OCI-LY7 (cell line): ENCODE data around the gene UBXN11. TPM values are rescaled to one million over a fixed set of nuclear protein-coding genes. Genes with fewer than 3 reads are reported as not detected.

ENCODE experiments used
- BruUV-seq: library from RNA; stranded (reverse); fragments of 400-500 nt; replicated peaks from 2 replicates; lab custom pipeline; 2021; lab: Mats Ljungman, UMichigan
- CTCF ChIA-PET: fragments of 300-600 bp; sonication (Branson Sonifier 250); formaldehyde crosslinking; loops from one replicate; lab custom pipeline; 2022; ENCODE audit warnings: antibody characterized with exemption; ENCODE audit not compliant: unreplicated experiment; lab: Charles Lee
- POLR2A ChIA-PET: fragments of 300-600 bp; sonication (Branson Sonifier 250); formaldehyde crosslinking; loops from one replicate; lab custom pipeline; 2022; ENCODE audit warnings: antibody characterized with exemption; lab: Charles Lee
- DNase-seq: peaks from one replicate; pipeline ENCODE4 v3.0.0-alpha.2; 2015; ENCODE audit warnings: low spot score
- H2AFZ ChIP-seq: fragments of 200-600 bp; sonication (generic), shearing (Covaris generic); 2 replicates; pipeline ENCODE4 v1.6.1; 2014; ENCODE audit warnings: mild to moderate bottlenecking, antibody characterized with exemption, low read length, moderate library complexity
- H3K27ac ChIP-seq: fragments of 200-600 bp; sonication (generic); 2 replicates; pipeline ENCODE4 v1.5.1; 2014; ENCODE audit warnings: mixed run types, low read depth, mild to moderate bottlenecking, moderate library complexity, low read length, inconsistent platforms; ENCODE audit not compliant: poor library complexity, severe bottlenecking
- H3K36me3 ChIP-seq: fragments of 200-600 bp; sonication (generic); 2 replicates; pipeline ENCODE4 v1.6.1; 2014; ENCODE audit warnings: mild to moderate bottlenecking, antibody characterized with exemption, low read length, moderate library complexity, mixed read lengths; ENCODE audit not compliant: insufficient read depth
- H3K4me1 ChIP-seq: fragments of 200-600 bp; sonication (generic); 2 replicates; pipeline ENCODE4 v1.5.1; 2014; ENCODE audit warnings: mild to moderate bottlenecking, low read length; ENCODE audit not compliant: insufficient read depth, poor library complexity, severe bottlenecking
- H3K4me2 ChIP-seq: fragments of 200-600 bp; sonication (generic); 2 replicates; pipeline ENCODE4 v1.6.1; 2014; ENCODE audit warnings: mild to moderate bottlenecking, low read length
- H3K4me3 ChIP-seq: fragments of 200-600 bp; sonication (generic); 2 replicates; pipeline ENCODE4 v1.5.1; 2014; ENCODE audit warnings: mild to moderate bottlenecking, low read depth, low read length; ENCODE audit not compliant: poor library complexity, severe bottlenecking
- H3K79me2 ChIP-seq: fragments of 200-600 bp; sonication (generic); 2 replicates; pipeline ENCODE4 v1.6.1; 2016; ENCODE audit warnings: low read depth, mild to moderate bottlenecking, low read length, moderate library complexity, mixed read lengths; ENCODE audit not compliant: insufficient read depth
- H3K9me2 ChIP-seq: fragments of 200-600 bp; sonication (generic); 2 replicates; pipeline ENCODE4 v1.6.1; 2016; ENCODE audit warnings: mild to moderate bottlenecking, low read length, mixed read lengths; ENCODE audit not compliant: insufficient read depth
- H3K9me3 ChIP-seq: fragments of 200-600 bp; sonication (generic); 2 replicates; pipeline ENCODE4 v1.6.1; 2014; ENCODE audit warnings: mild to moderate bottlenecking, mixed run types, low read length, mixed read lengths
- H4K20me1 ChIP-seq: fragments of 200-600 bp; sonication (generic); 2 replicates; pipeline ENCODE4 v1.6.1; 2014; ENCODE audit warnings: mild to moderate bottlenecking, antibody characterized with exemption, low read length, moderate library complexity, mixed read lengths; ENCODE audit not compliant: insufficient read depth
- CTCF ChIP-seq: fragments of 200-600 bp; sonication (generic); conservative IDR thresholded peaks from 2 replicates; pipeline ENCODE4 v1.5.1; 2014; ENCODE audit warnings: mild to moderate bottlenecking, antibody characterized with exemption, low read length, moderate library complexity, mixed read lengths
- EZH2phosphoT487 ChIP-seq: fragments of 200-600 bp; sonication (generic); IDR thresholded peaks from 2 replicates; pipeline ENCODE4 v1.6.1; 2018; ENCODE audit warnings: low read depth, borderline replicate concordance, mild to moderate bottlenecking, mixed run types, antibody characterized with exemption, low read length, moderate library complexity, mixed read lengths
- intact Hi-C: fragments of 100-400 bp; cut with micrococcal nuclease; formaldehyde crosslinking; loops from one replicate; pipeline ENCODE4 v1.10.0; 2022; ENCODE audit not compliant: unreplicated experiment
- total RNA-seq, 2 experiments: library from RNA; depleted of rRNA in 1 of 2; stranded (reverse); fragments of >200 nt in 1 of 2; shearing (Covaris generic) in 1 of 2; gene quantifications; 2 replicates each; pipeline ENCODE4 v1.2.3, GENCODE V29; 2014 to 2022

UBXN11 gene
- total RNA-seq, 2 experiments from 2014 or later: 75.8 to 111 TPM

GRCh38 chr1:26297791-26298124 lies 8.7 kb downstream of the UBXN11 start:
- no TSS peak for BruUV-seq
- intact Hi-C loops: no loop called here
- no peak overlapping the region for H3K4me3 ChIP-seq
- no peak overlapping the region for H3K4me2 ChIP-seq
- DNase-seq: no peak
- H4K20me1 ChIP-seq: no peaks in the 10 kb centered on the region
- H3K27ac ChIP-seq: peak overlapping the region; percentile 11
- ChIA-PET CTCF (no interaction called here), POLR2A (interaction anchor here (0.6 to 2.4 kb wide), 2 partner anchors 18 to 857 kb away, joined by 3 to 13 read pairs; partner anchors contain the start of gene SLC9A1)
- H3K79me2 ChIP-seq: peaks cover 3% of the 10 kb centered on the region; the same call in 1 of the 2 replicates
- TF ChIP-seq CTCF: no peak
- TF ChIP-seq EZH2phosphoT487: no peak
- no peaks in the 10 kb centered on the region for H3K9me3 ChIP-seq
- H3K36me3 ChIP-seq: peaks cover 65% of the 10 kb centered on the region
- no peak overlapping the region for H2AFZ ChIP-seq
- H3K9me2 ChIP-seq: no peaks in the 10 kb centered on the region
- H3K4me1 ChIP-seq: peaks cover 48% of the 10 kb centered on the region

GRCh38 chr1:26297057-26297790 lies 9.2 kb downstream of the UBXN11 start:
- BruUV-seq: no TSS peak
- intact Hi-C loops: no loop called here
- ChIA-PET POLR2A (interaction anchor here (0.6 to 2.4 kb wide), 3 partner anchors 18 to 858 kb away, joined by 3 to 13 read pairs (median 3); partner anchors contain the start of genes CD52 and SLC9A1), CTCF (no interaction called here)
- H4K20me1 ChIP-seq: no peaks in the 10 kb centered on the region
- TF ChIP-seq EZH2phosphoT487: no peak
- TF ChIP-seq CTCF: no peak
- H3K4me2 ChIP-seq: no peak overlapping the region
- no peak overlapping the region for H3K27ac ChIP-seq
- H3K36me3 ChIP-seq: peaks cover 64% of the 10 kb centered on the region
- H3K9me2 ChIP-seq: no peaks in the 10 kb centered on the region
- no peak overlapping the region for H3K4me3 ChIP-seq
- H3K9me3 ChIP-seq: no peaks in the 10 kb centered on the region
- H2AFZ ChIP-seq: no peak overlapping the region
- no peaks in the 10 kb centered on the region for H3K79me2 ChIP-seq
- peaks cover 48% of the 10 kb centered on the region for H3K4me1 ChIP-seq
- DNase-seq: no peak
